Measurements from ENCODE around the gene TAF1. TPM values are rescaled to one million over a fixed set of nuclear protein-coding genes. Genes with fewer than 3 reads are reported as not detected.

The TAF1 gene
- polyA plus RNA-seq, 1 donor, result 37.6 TPM

Other genes with a start within 250 kb of the TAF1 start
- gene MED12, start 247.8 kb upstream of the TAF1 start, polyA plus RNA-seq, result 34.4 TPM
- 3.8 TPM for gene NLGN3, start 221.5 kb upstream of the TAF1 start, polyA plus RNA-seq
- 64.0 TPM for gene GJB1, start 143.1 kb upstream of the TAF1 start, polyA plus RNA-seq
- 29.7 TPM for gene ZMYM3, start 112.2 kb upstream of the TAF1 start, polyA plus RNA-seq
- gene NONO, start 82.7 kb upstream of the TAF1 start, polyA plus RNA-seq, result 339 TPM
- gene ITGB1BP2, start 64.6 kb upstream of the TAF1 start, polyA plus RNA-seq, result 3.3 TPM
- 239 TPM for gene OGT, start 166.7 kb downstream of the TAF1 start, polyA plus RNA-seq
- gene GCNA, start 212.1 kb downstream of the TAF1 start, polyA plus RNA-seq, result 1.6 TPM

Data from large intestine (tissue), 1 donor.